B cell (primary cell): ENCODE data around the gene SLC43A3. TPM values are rescaled to one million over a fixed set of nuclear protein-coding genes. Genes with fewer than 3 reads are reported as not detected.
"Not testable (repeated sequence)": the region's sequence is repeated elsewhere in the genome, so short reads cannot be mapped to it uniquely, and the experiment has no call there.

Source experiments
- ATAC-seq: fragments of 200-7000 bp; cut with Tn5 transposase; one replicate; pipeline ENCODE4 v1.10.0; 2021; ENCODE audit warnings: low read depth, mild to moderate bottlenecking, moderate number of reproducible peaks, moderate library complexity
- CTCF ChIA-PET: fragments of 350-600 bp; sonication (Branson Sonifier 250); formaldehyde crosslinking; loops from one replicate; lab custom pipeline; 2021; ENCODE audit warnings: antibody characterized with exemption, inconsistent platforms; lab: Charles Lee
- POLR2A ChIA-PET: fragments of 350-600 bp; sonication (Branson Sonifier 250); formaldehyde crosslinking; loops from one replicate; lab custom pipeline; 2021; ENCODE audit warnings: antibody characterized with exemption; lab: Charles Lee
- DNase-seq: peaks from one replicate; pipeline ENCODE4 v3.0.0; 2013
- H2AFZ ChIP-seq: 2 replicates; pipeline ENCODE4 v1.6.1; 2012; ENCODE audit warnings: mild to moderate bottlenecking, low read depth, low read length; ENCODE audit not compliant: insufficient read depth, poor library complexity, severe bottlenecking
- H3K27ac ChIP-seq, 2 donors: 1 replicate in 1 of 2; 2 replicates in 1 of 2; pipeline ENCODE4 v1.5.1; 2012 to 2013; ENCODE audit warnings: low read length in 2 of 2, mild to moderate bottlenecking in 2 of 2, moderate library complexity in 1 of 2
- H3K27me3 ChIP-seq, 4 experiments: fragments of 200-600 bp in 1 of 4; sonication (generic) in 1 of 4; replicated peaks in 1 of 4; 1 replicate in 2 of 4; 2 replicates in 2 of 4; pipeline versions ENCODE4 v1.6.1 to v1.7.0; 2013 to 2016; ENCODE audit warnings: low read length in 3 of 4, mild to moderate bottlenecking in 2 of 4, mixed read lengths in 1 of 4, moderate library complexity in 1 of 4; ENCODE audit not compliant: insufficient read depth in 4 of 4, control insufficient read depth in 3 of 4; ENCODE audit errors: control extremely low read depth in 1 of 4
- H3K36me3 ChIP-seq, 2 experiments: replicated peaks in 1 of 2; 1 replicate in 1 of 2; 2 replicates in 1 of 2; pipeline versions ENCODE4 v1.6.1 to v1.7.1; 2013; ENCODE audit warnings: low read length in 1 of 2; ENCODE audit not compliant: insufficient read depth in 2 of 2, control insufficient read depth in 1 of 2; ENCODE audit errors: control extremely low read depth in 1 of 2, extremely low read depth in 1 of 2
- H3K4me1 ChIP-seq, 2 donors: fragments of 200-600 bp in 1 of 2; sonication (generic) in 1 of 2; 1 replicate in 1 of 2; 2 replicates in 1 of 2; pipeline versions ENCODE4 v1.5.1 to v1.6.1; 2013 to 2017; ENCODE audit warnings: low read length in 2 of 2; ENCODE audit not compliant: control insufficient read depth in 2 of 2, insufficient read depth in 2 of 2
- H3K4me2 ChIP-seq: replicated peaks from 2 replicates; pipeline ENCODE3; 2012; ENCODE audit warnings: mild to moderate bottlenecking, low read depth, low read length; ENCODE audit not compliant: poor library complexity, severe bottlenecking
- H3K4me3 ChIP-seq, 5 experiments: fragments of 200-600 bp in 1 of 5; sonication (generic) in 1 of 5; 1 replicate in 3 of 5; 2 replicates in 2 of 5; pipeline versions ENCODE4 v1.5.1 to v1.7.0; 2011 to 2016; ENCODE audit warnings: low read length in 4 of 5, mild to moderate bottlenecking in 4 of 5, low read depth in 2 of 5, control low read depth in 1 of 5, moderate library complexity in 1 of 5; ENCODE audit not compliant: insufficient read depth in 1 of 5; ENCODE audit errors: control extremely low read depth in 1 of 5, extremely low read depth in 1 of 5
- H3K79me2 ChIP-seq: fragments of 200-600 bp; sonication (generic); one replicate; pipeline ENCODE4 v1.6.0; 2016; ENCODE audit warnings: low read length; ENCODE audit not compliant: control insufficient read depth, insufficient read depth
- H3K9ac ChIP-seq: fragments of 200-600 bp; sonication (generic); 2 replicates; pipeline ENCODE4 v1.6.1; 2017; ENCODE audit warnings: mild to moderate bottlenecking, low read length, moderate library complexity
- H3K9me3 ChIP-seq, 3 donors: one replicate each; pipeline versions ENCODE4 v1.6.1 to v1.7.1; 2013; ENCODE audit warnings: low read length in 2 of 3; ENCODE audit not compliant: control insufficient read depth in 2 of 3, insufficient read depth in 1 of 3; ENCODE audit errors: control extremely low read depth in 1 of 3
- H4K20me1 ChIP-seq: 2 replicates; pipeline ENCODE4 v1.6.0; 2012; ENCODE audit warnings: mild to moderate bottlenecking, low read length; ENCODE audit not compliant: insufficient read depth, control insufficient read depth, poor library complexity, severe bottlenecking
- H3K27ac Mint-ChIP-seq: one replicate; pipeline ENCODE4 v1.8.0; 2021; ENCODE audit warnings: mixed read lengths
- H3K27me3 Mint-ChIP-seq: one replicate; pipeline ENCODE4 v1.8.0; 2021; ENCODE audit warnings: mixed read lengths
- H3K4me1 Mint-ChIP-seq: one replicate; pipeline ENCODE4 v1.8.0; 2021; ENCODE audit warnings: mixed read lengths
- H3K4me3 Mint-ChIP-seq: one replicate; pipeline ENCODE4 v1.8.0; 2021; ENCODE audit warnings: mixed read lengths
- H3K9me3 Mint-ChIP-seq: one replicate; pipeline ENCODE4 v1.8.0; 2022; ENCODE audit warnings: mixed read lengths; ENCODE audit not compliant: insufficient read depth
- CTCF ChIP-seq: fragments of 200-600 bp; IDR thresholded peaks from one replicate; pipeline ENCODE4 v1.8.0; 2022; ENCODE audit warnings: antibody characterized with exemption, mild to moderate bottlenecking
- EZH2 ChIP-seq: IDR thresholded peaks from 2 replicates; pipeline ENCODE4 v1.6.1; 2012; ENCODE audit warnings: borderline replicate concordance, low read depth, mild to moderate bottlenecking, moderate library complexity, low read length; ENCODE audit not compliant: insufficient read depth, poor library complexity, severe bottlenecking
- WGBS: methylation state at CpG from one replicate; pipeline ENCODE4 v1.1.5; 2013; ENCODE audit warnings: missing lambda C conversion rate; ENCODE audit not compliant: insufficient coverage; 5-methylcytosine and 5-hydroxymethylcytosine counted together
- intact Hi-C: fragments of 100-400 bp; cut with micrococcal nuclease; formaldehyde crosslinking; loops from one replicate; pipeline ENCODE4 v1.10.0; 2022
- polyA plus RNA-seq: library from polyadenylated mRNA; depleted of rRNA; stranded (reverse); fragments of >200 nt; gene quantifications from 2 replicates; pipeline ENCODE4 v1.2.3, GENCODE V29; 2012
- total RNA-seq, 2 donors: library from RNA; stranded (reverse); fragments of 120-200 nt in 1 of 2; gene quantifications; 1 replicate in 1 of 2; 2 replicates in 1 of 2; pipeline versions ENCODE4 v1.2.3 to v1.2.4, GENCODE V29; 2013 to 2022

SLC43A3 gene
- total and polyA plus RNA-seq, 2 donors (not counting 1 experiment from before 2014, with no cell fraction given) = 7.6 to 20.9 TPM

DNA sequence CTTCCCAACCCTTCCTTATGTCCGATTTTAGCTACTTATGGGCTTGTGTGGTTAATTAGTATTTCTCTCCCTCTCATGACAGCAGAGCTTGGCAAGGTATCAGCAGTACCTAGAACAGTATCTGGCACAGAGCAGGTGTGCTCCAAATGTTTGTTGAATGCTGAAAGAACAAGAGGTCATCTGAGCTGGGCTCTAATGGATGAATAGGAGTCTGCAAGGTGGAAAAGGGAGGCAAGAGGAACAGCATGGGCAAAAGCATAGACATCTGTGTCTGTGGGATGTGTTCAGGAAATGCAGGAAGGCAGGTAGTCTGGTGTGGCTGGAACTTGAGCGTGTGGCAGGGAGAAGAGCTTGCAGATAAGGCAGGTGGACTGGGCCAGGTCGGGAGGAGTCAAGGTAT lies 65.0 kb downstream of the SLC43A3 start:
- ChIA-PET POLR2A (no interaction called here), CTCF (interaction anchor here (1.5 to 2.1 kb wide), 3 partner anchors 12 to 96 kb away, joined by 3 to 10 read pairs (median 5); no protein-coding TSS in a partner anchor)
- no peaks in the 10 kb centered on the region for H3K36me3 ChIP-seq
- H3K4me1 Mint-ChIP-seq = no peaks in the 10 kb centered on the region
- DNase-seq (no peak), ATAC-seq (no peak)
- H3K9me3 ChIP-seq = no peaks in the 10 kb centered on the region
- no peak overlapping the region for H3K4me3 ChIP-seq
- no peak overlapping the region for H3K27ac Mint-ChIP-seq
- no peaks in the 10 kb centered on the region for H3K79me2 ChIP-seq
- peaks cover 0 to 2% (median under 1%) of the 10 kb centered on the region in 4 experiments for H3K27me3 ChIP-seq
- no peak for TF ChIP-seq EZH2
- no peak for TF ChIP-seq CTCF
- H3K27me3 Mint-ChIP-seq = peaks cover 21% of the 10 kb centered on the region
- H3K4me2 ChIP-seq = no peak overlapping the region
- H4K20me1 ChIP-seq = no peaks in the 10 kb centered on the region
- H3K27ac ChIP-seq = no peak overlapping the region
- 75% methylated on average over 1 of the region's 3 CpGs for WGBS
- intact Hi-C loops = no loop called here
- H3K4me1 ChIP-seq = no peaks in the 10 kb centered on the region
- no peak overlapping the region for H2AFZ ChIP-seq
- no peak overlapping the region for H3K9ac ChIP-seq
- no peaks in the 10 kb centered on the region for H3K9me3 Mint-ChIP-seq
- no peak overlapping the region for H3K4me3 Mint-ChIP-seq

DNA sequence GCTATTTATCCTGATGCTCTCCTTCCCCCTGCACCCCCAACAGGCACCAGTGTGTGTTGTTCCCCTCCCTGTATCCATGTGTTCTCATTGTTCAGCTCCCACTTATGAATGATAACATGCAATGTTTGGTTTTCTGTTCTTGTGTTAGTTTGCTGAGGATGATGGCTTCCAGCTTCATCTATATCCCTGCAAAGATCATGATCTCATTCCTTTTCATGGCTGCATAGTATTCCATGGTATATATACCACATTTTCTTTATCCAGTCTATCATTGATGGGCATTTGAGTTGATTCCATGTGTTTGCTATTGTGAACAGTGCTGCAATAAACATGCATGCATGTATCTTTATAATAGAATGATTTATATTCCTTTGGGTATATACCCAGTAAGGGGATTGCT lies 65.5 kb downstream of the SLC43A3 start:
- H3K9me3 Mint-ChIP-seq, H3K36me3 ChIP-seq, H3K4me3 ChIP-seq, H3K9ac ChIP-seq, H3K4me1 Mint-ChIP-seq, H3K27me3 ChIP-seq, H2AFZ ChIP-seq, H3K9me3 ChIP-seq, H3K4me2 ChIP-seq, H4K20me1 ChIP-seq, H3K4me3 Mint-ChIP-seq, intact Hi-C loops, DNase-seq, POLR2A ChIA-PET, H3K4me1 ChIP-seq, H3K27ac Mint-ChIP-seq, H3K79me2 ChIP-seq, ATAC-seq, H3K27ac ChIP-seq: not testable (repeated sequence)
- CTCF ChIA-PET = interaction anchor here (1.2 to 2.1 kb wide), 3 partner anchors 11 to 280 kb away, joined by 4 to 10 read pairs (median 5); no protein-coding TSS in a partner anchor
- H3K27me3 Mint-ChIP-seq = peaks cover 20% of the 10 kb centered on the region
